ENCODE results near the gene ST6GALNAC3.

Gene ST6GALNAC3

GRCh38 chr1:76543495-76543894, 468.9 kb downstream of the ST6GALNAC3 start:
- DNase-seq, result no peak

GRCh38 chr1:76546354-76546933, 471.9 kb downstream of the ST6GALNAC3 start:
- DNase-seq, result no peak

- no peak for DNase-seq
These were observed 473.4 kb downstream of the ST6GALNAC3 start for GRCh38 chr1:76547916-76548315.

GRCh38 chr1:76548513-76549100, 474.1 kb downstream of the ST6GALNAC3 start:
- DNase-seq, result no peak

- no peak for DNase-seq
These were observed 479.7 kb downstream of the ST6GALNAC3 start for GRCh38 chr1:76554283-76554682.

- DNase-seq, result no peak
These were observed 487.7 kb downstream of the ST6GALNAC3 start for GRCh38 chr1:76562292-76562691.

- no peak for DNase-seq
These were observed 494.2 kb downstream of the ST6GALNAC3 start for GRCh38 chr1:76568573-76569238.

- no peak for DNase-seq
These were observed 496.7 kb downstream of the ST6GALNAC3 start for GRCh38 chr1:76571248-76571647.

- no peak for DNase-seq
These were observed 497.7 kb downstream of the ST6GALNAC3 start for GRCh38 chr1:76572229-76572628.

- no peak for DNase-seq
These were observed 502.5 kb downstream of the ST6GALNAC3 start for GRCh38 chr1:76576876-76577524.

GRCh38 chr1:76577525-76578185, 503.1 kb downstream of the ST6GALNAC3 start:
- no peak for DNase-seq

GRCh38 chr1:76580206-76580605, 505.7 kb downstream of the ST6GALNAC3 start:
- DNase-seq, result no peak

- no peak for DNase-seq
These were observed 507.2 kb downstream of the ST6GALNAC3 start for GRCh38 chr1:76581712-76582111.

- no peak for DNase-seq
These were observed 508.8 kb downstream of the ST6GALNAC3 start for GRCh38 chr1:76583235-76583868.

GRCh38 chr1:76583875-76584477, 509.4 kb downstream of the ST6GALNAC3 start:
- DNase-seq, result no peak

GRCh38 chr1:76585980-76586674, 511.6 kb downstream of the ST6GALNAC3 start:
- DNase-seq, result no peak

- no peak for DNase-seq
These were observed 512.7 kb downstream of the ST6GALNAC3 start for GRCh38 chr1:76587212-76587611.

GRCh38 chr1:76591461-76591860, 516.9 kb downstream of the ST6GALNAC3 start:
- DNase-seq, result no peak

- DNase-seq, result no peak
These were observed 517.4 kb downstream of the ST6GALNAC3 start for GRCh38 chr1:76591963-76592362.

- no peak for DNase-seq
These were observed 518.6 kb downstream of the ST6GALNAC3 start for GRCh38 chr1:76593141-76593540.

GRCh38 chr1:76593618-76594017, 519.1 kb downstream of the ST6GALNAC3 start:
- DNase-seq, result no peak

- no peak for DNase-seq
These were observed 520.5 kb downstream of the ST6GALNAC3 start for GRCh38 chr1:76595024-76595423.

All from SHP77 (cell line).